ENCODE data around the gene IDE.

DNA sequence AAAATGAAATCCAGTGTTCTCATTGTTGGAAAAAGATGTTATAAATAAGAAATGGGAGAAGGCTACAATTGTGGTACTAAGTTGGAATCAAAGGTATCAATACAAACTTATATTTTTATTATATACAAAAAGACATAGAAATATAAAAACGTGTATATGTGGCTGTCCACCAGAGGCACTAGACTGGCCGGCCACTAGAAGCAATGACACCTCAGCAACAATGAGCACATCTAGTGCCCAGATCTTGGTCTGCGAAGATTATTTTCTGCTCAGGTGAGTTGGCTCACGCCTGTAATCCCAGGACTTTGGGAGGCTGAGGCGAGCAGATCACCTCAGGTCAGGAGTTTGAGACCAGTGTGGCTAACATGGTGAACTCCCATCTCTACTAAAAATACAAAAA, 21.6 kb downstream of the IDE start:
- TF ChIP-seq, protein P1, sequence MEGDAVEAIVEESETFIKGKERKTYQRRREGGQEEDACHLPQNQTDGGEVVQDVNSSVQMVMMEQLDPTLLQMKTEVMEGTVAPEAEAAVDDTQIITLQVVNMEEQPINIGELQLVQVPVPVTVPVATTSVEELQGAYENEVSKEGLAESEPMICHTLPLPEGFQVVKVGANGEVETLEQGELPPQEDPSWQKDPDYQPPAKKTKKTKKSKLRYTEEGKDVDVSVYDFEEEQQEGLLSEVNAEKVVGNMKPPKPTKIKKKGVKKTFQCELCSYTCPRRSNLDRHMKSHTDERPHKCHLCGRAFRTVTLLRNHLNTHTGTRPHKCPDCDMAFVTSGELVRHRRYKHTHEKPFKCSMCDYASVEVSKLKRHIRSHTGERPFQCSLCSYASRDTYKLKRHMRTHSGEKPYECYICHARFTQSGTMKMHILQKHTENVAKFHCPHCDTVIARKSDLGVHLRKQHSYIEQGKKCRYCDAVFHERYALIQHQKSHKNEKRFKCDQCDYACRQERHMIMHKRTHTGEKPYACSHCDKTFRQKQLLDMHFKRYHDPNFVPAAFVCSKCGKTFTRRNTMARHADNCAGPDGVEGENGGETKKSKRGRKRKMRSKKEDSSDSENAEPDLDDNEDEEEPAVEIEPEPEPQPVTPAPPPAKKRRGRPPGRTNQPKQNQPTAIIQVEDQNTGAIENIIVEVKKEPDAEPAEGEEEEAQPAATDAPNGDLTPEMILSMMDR (IDR thresholded peaks at IDR 0.05), result no peak
- TF ChIP-seq EP300 (IDR thresholded peaks at IDR 0.05) (no peak), POLR2A (IDR thresholded peaks at IDR 0.05) (no peak)

Measured in tibial nerve (tissue), 4 donors.